Ectodermal cell (in vitro differentiated cells): Measurements from ENCODE around the gene PLPPR1.
A peak's percentile ranks its signal among the peaks of the same experiment; 100 is the strongest.

Experiments
- H3K27ac ChIP-seq: 2 replicates; pipeline ENCODE4 v1.7.0; 2013; ENCODE audit warnings: mild to moderate bottlenecking, low read depth, low read length; ENCODE audit not compliant: insufficient read depth, poor library complexity, severe bottlenecking
- H3K27me3 ChIP-seq: 2 replicates; pipeline ENCODE4 v1.7.0; 2013; ENCODE audit warnings: mild to moderate bottlenecking, low read length; ENCODE audit not compliant: insufficient read depth, control insufficient read depth, poor library complexity, severe bottlenecking
- H3K36me3 ChIP-seq: one replicate; pipeline ENCODE4 v1.7.0; 2013; ENCODE audit warnings: low read length; ENCODE audit not compliant: control insufficient read depth, insufficient read depth
- H3K4me1 ChIP-seq: one replicate; pipeline ENCODE4 v1.7.0; 2013; ENCODE audit warnings: low read length; ENCODE audit not compliant: control insufficient read depth, insufficient read depth
- H3K4me3 ChIP-seq: 2 replicates; pipeline ENCODE4 v1.7.0; 2013; ENCODE audit warnings: low read depth, low read length, control low read depth; ENCODE audit not compliant: insufficient read depth
- H3K9me3 ChIP-seq: 2 replicates; pipeline ENCODE4 v1.7.0; 2013; ENCODE audit warnings: mild to moderate bottlenecking, low read length, moderate library complexity; ENCODE audit not compliant: control insufficient read depth
- WGBS, 2 experiments: methylation state at CpG; one replicate each; pipeline ENCODE4 v1.1.7; 2013; ENCODE audit warnings: missing lambda C conversion rate in 2 of 2; 5-methylcytosine and 5-hydroxymethylcytosine counted together

PLPPR1 gene

GRCh38 chr9:101026824-101027223 is 1.7 kb upstream of the PLPPR1 start:
- H3K36me3 ChIP-seq = no peaks in the 10 kb centered on the region
- H3K9me3 ChIP-seq = no peaks in the 10 kb centered on the region
- WGBS, 2 experiments = 90 to 96% methylated on average over 4 of the region's 4 CpGs
- no peak overlapping the region for H3K4me3 ChIP-seq
- peaks cover 21% of the 10 kb centered on the region for H3K4me1 ChIP-seq
- H3K27ac ChIP-seq = no peak overlapping the region
- H3K27me3 ChIP-seq = peaks cover 32% of the 10 kb centered on the region

GRCh38 chr9:101027236-101027635 is 1.3 kb upstream of the PLPPR1 start:
- no peak overlapping the region for H3K4me3 ChIP-seq
- 48 to 50% methylated on average over 2 of the region's 2 CpGs for WGBS, 2 experiments

GRCh38 chr9:101027733-101028345 is 688 bp upstream of the PLPPR1 start:
- peaks cover 21% of the 10 kb centered on the region for H3K4me1 ChIP-seq
- 21 to 25% methylated on average over 12 of the region's 12 CpGs for WGBS, 2 experiments
- no peaks in the 10 kb centered on the region for H3K9me3 ChIP-seq
- H3K27ac ChIP-seq = peak overlapping the region; percentile 67
- peak overlapping the region; percentile 67 for H3K4me3 ChIP-seq
- no peaks in the 10 kb centered on the region for H3K36me3 ChIP-seq
- peaks cover 33% of the 10 kb centered on the region for H3K27me3 ChIP-seq

More at GRCh38 chr9:101027236-101027635, 1.3 kb upstream of the PLPPR1 start:
- Histone ChIP-seq H3K27me3 (peaks cover 33% of the 10 kb centered on the region), H3K4me1 (peaks cover 21% of the 10 kb centered on the region), H3K9me3 (no peaks in the 10 kb centered on the region), H3K36me3 (no peaks in the 10 kb centered on the region), H3K27ac (peak overlapping the region; percentile 67)

- H3K9me3 ChIP-seq = no peaks in the 10 kb centered on the region
- H3K27me3 ChIP-seq = peaks cover 33% of the 10 kb centered on the region
- H3K36me3 ChIP-seq = no peaks in the 10 kb centered on the region
- H3K4me3 ChIP-seq = peak overlapping the region; percentile 67
- WGBS, 2 experiments = 8 to 9% methylated on average over 36 to 38 of the region's 38 CpGs
- H3K27ac ChIP-seq = no peak overlapping the region
- H3K4me1 ChIP-seq = peaks cover 21% of the 10 kb centered on the region
Observed at GRCh38 chr9:101029315-101030085, 973 bp downstream of the PLPPR1 start.

- Histone ChIP-seq H3K4me3 (no peak overlapping the region), H3K27ac (no peak overlapping the region), H3K9me3 (no peaks in the 10 kb centered on the region), H3K27me3 (peaks cover 33% of the 10 kb centered on the region), H3K4me1 (peaks cover 21% of the 10 kb centered on the region), H3K36me3 (no peaks in the 10 kb centered on the region)
- 48 to 54% methylated on average over 8 of the region's 8 CpGs for WGBS, 2 experiments
Observed at GRCh38 chr9:101030086-101030391, 1.5 kb downstream of the PLPPR1 start.

GRCh38 chr9:101032426-101032825 is 3.9 kb downstream of the PLPPR1 start:
- 83 to 86% methylated on average over 1 of the region's 1 CpG for WGBS, 2 experiments
- H3K9me3 ChIP-seq = no peaks in the 10 kb centered on the region
- peaks cover 33% of the 10 kb centered on the region for H3K27me3 ChIP-seq
- H3K36me3 ChIP-seq = no peaks in the 10 kb centered on the region
- H3K4me3 ChIP-seq = no peak overlapping the region
- no peak overlapping the region for H3K27ac ChIP-seq
- H3K4me1 ChIP-seq = peaks cover 13% of the 10 kb centered on the region

GRCh38 chr9:101034222-101034621 is 5.7 kb downstream of the PLPPR1 start:
- H3K4me3 ChIP-seq = no peak overlapping the region
- H3K36me3 ChIP-seq = no peaks in the 10 kb centered on the region
- WGBS, 2 experiments = 73 to 74% methylated on average over 2 of the region's 2 CpGs
- H3K27me3 ChIP-seq = peaks cover 26% of the 10 kb centered on the region
- no peaks in the 10 kb centered on the region for H3K9me3 ChIP-seq
- no peak overlapping the region for H3K27ac ChIP-seq
- H3K4me1 ChIP-seq = peaks cover 8% of the 10 kb centered on the region

DNA sequence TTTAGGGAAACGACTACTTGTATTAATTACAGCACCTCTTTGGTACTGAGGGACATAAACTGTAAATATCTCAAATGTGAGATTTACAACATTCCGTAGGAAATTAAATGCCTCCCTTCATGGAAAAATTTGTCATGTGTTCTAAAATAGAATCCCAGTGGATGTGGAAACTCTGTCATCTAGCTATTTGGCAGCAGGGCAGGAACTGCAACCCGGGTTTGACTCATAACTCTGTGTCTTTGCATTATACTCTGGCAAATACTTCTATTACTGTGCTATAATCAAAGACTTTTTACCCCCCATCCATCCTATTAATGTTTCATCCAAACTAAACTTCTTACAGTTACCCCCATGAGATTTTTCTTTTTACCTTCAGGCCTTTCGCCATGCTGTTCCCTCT is 6.6 kb downstream of the PLPPR1 start:
- Histone ChIP-seq H3K4me3 (no peak overlapping the region), H3K36me3 (no peaks in the 10 kb centered on the region), H3K4me1 (peaks cover under 1% of the 10 kb centered on the region), H3K9me3 (no peaks in the 10 kb centered on the region), H3K27me3 (peaks cover 18% of the 10 kb centered on the region), H3K27ac (no peak overlapping the region)
- 81 to 91% methylated on average over 4 of the region's 4 CpGs for WGBS, 2 experiments

DNA sequence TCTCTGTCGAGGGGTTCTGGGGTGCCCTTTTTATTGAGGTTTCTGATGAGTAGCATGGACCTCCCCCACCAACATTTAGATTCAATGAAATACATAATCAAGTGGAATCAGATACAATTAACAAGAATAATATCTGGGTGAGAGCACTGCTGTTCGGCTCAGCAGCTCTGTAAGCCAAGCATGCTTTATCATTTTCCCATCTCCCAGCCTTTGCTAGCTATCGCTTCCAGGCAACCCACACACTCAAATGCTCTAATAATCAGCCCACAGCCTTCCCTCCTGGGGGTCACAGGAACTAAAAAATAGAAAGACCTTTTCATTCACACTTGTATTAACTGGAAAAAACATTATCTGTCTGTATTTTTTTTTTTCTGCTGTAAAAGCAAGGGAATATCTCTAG is 8.9 kb downstream of the PLPPR1 start:
- Histone ChIP-seq H3K27me3 (no peaks in the 10 kb centered on the region), H3K4me1 (no peaks in the 10 kb centered on the region), H3K4me3 (no peak overlapping the region), H3K36me3 (no peaks in the 10 kb centered on the region), H3K9me3 (no peaks in the 10 kb centered on the region), H3K27ac (no peak overlapping the region)
- WGBS, 2 experiments = 89 to 91% methylated on average over 2 to 3 of the region's 3 CpGs

- H3K27ac ChIP-seq = no peak overlapping the region
- no peaks in the 10 kb centered on the region for H3K36me3 ChIP-seq
- H3K4me1 ChIP-seq = no peaks in the 10 kb centered on the region
- WGBS, 2 experiments = 89 to 97% methylated on average over 4 of the region's 4 CpGs
- no peak overlapping the region for H3K4me3 ChIP-seq
- H3K27me3 ChIP-seq = no peaks in the 10 kb centered on the region
- H3K9me3 ChIP-seq = no peaks in the 10 kb centered on the region
Observed at GRCh38 chr9:101038488-101038887, 10.0 kb downstream of the PLPPR1 start.
